Mammary epithelial cell (primary cell): ENCODE data around the gene HENMT1.

Experiments
- EZH2 ChIP-seq: IDR thresholded peaks from 2 replicates; pipeline ENCODE4 v1.6.1; 2012; ENCODE audit warnings: low read length, inconsistent platforms, borderline replicate concordance
- TF ChIP-seq, protein P1 (sequence below), 2 donors: IDR thresholded peaks in 1 of 2; conservative IDR thresholded peaks in 1 of 2; 2 replicates each; pipeline ENCODE4 v1.5.1; 2011 to 2012; ENCODE audit warnings: inconsistent platforms in 2 of 2, low read length in 2 of 2, mild to moderate bottlenecking in 2 of 2, control low read depth in 1 of 2, low read depth in 1 of 2; ENCODE audit not compliant: insufficient read depth in 1 of 2; ENCODE audit errors: extremely low read depth in 1 of 2

GRCh38 chr1:108665067-108665466 lies 4.2 kb upstream of the HENMT1 start:
- TF ChIP-seq, protein P1, sequence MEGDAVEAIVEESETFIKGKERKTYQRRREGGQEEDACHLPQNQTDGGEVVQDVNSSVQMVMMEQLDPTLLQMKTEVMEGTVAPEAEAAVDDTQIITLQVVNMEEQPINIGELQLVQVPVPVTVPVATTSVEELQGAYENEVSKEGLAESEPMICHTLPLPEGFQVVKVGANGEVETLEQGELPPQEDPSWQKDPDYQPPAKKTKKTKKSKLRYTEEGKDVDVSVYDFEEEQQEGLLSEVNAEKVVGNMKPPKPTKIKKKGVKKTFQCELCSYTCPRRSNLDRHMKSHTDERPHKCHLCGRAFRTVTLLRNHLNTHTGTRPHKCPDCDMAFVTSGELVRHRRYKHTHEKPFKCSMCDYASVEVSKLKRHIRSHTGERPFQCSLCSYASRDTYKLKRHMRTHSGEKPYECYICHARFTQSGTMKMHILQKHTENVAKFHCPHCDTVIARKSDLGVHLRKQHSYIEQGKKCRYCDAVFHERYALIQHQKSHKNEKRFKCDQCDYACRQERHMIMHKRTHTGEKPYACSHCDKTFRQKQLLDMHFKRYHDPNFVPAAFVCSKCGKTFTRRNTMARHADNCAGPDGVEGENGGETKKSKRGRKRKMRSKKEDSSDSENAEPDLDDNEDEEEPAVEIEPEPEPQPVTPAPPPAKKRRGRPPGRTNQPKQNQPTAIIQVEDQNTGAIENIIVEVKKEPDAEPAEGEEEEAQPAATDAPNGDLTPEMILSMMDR (conservative IDR thresholded peaks at IDR 0.05 in 1 of 2, IDR thresholded peaks at IDR 0.05 in 1 of 2; ENCODE audit: extremely low read depth in 1 of 2, insufficient read depth in 1 of 2, low read depth in 1 of 2, low read length in 2 of 2), result no peak
- TF ChIP-seq EZH2, result no peak
